HTR-8/SVneo (cell line): Measurements from ENCODE around the gene ZNF277.

ENCODE experiments used
- DNase-seq: peaks from one replicate; pipeline ENCODE4 v3.0.0; 2011; ENCODE audit warnings: low spot score, mixed read lengths; ENCODE audit not compliant: insufficient read length
- FAIRE-seq: peaks from 2 replicates; lab custom pipeline; 2011; peaks lifted over from hg19 to GRCh38; lab: Jason Lieb, UNC

The ZNF277 gene

GRCh38 chr7:112206991-112207592 lies 597 bp downstream of the ZNF277 start:
- DNase-seq: no peak
- no peak for FAIRE-seq

- DNase-seq (no peak), FAIRE-seq (no peak)
Measured at GRCh38 chr7:112207765-112208164, 1.3 kb downstream of the ZNF277 start.

- FAIRE-seq: no peak
- no peak for DNase-seq
Measured at GRCh38 chr7:112211348-112211907, 4.9 kb downstream of the ZNF277 start.

GRCh38 chr7:112212571-112212970 lies 6.1 kb downstream of the ZNF277 start:
- DNase-seq (no peak), FAIRE-seq (no peak)

GRCh38 chr7:112213735-112214134 lies 7.2 kb downstream of the ZNF277 start:
- FAIRE-seq (no peak), DNase-seq (no peak)

GRCh38 chr7:112214268-112214667 lies 7.8 kb downstream of the ZNF277 start:
- FAIRE-seq (no peak), DNase-seq (no peak)

- DNase-seq (no peak), FAIRE-seq (no peak)
Measured at GRCh38 chr7:112214883-112215282, 8.4 kb downstream of the ZNF277 start.

- DNase-seq (no peak), FAIRE-seq (no peak)
Measured at GRCh38 chr7:112215787-112216186, 9.3 kb downstream of the ZNF277 start.

- FAIRE-seq: no peak
- DNase-seq: no peak
Measured at GRCh38 chr7:112220877-112221434, 14.5 kb downstream of the ZNF277 start.

GRCh38 chr7:112223310-112223709 lies 16.8 kb downstream of the ZNF277 start:
- DNase-seq (no peak), FAIRE-seq (no peak)

- FAIRE-seq: no peak
Measured at GRCh38 chr7:112224186-112224585, 17.7 kb downstream of the ZNF277 start.

GRCh38 chr7:112225006-112225405 lies 18.5 kb downstream of the ZNF277 start:
- no peak for FAIRE-seq
- no peak for DNase-seq

More at GRCh38 chr7:112224186-112224585, 17.7 kb downstream of the ZNF277 start:
- no peak for DNase-seq

- DNase-seq (no peak), FAIRE-seq (no peak)
Measured at GRCh38 chr7:112226701-112227276, 20.3 kb downstream of the ZNF277 start.

- DNase-seq (no peak), FAIRE-seq (no peak)
Measured at GRCh38 chr7:112228632-112229031, 22.1 kb downstream of the ZNF277 start.

GRCh38 chr7:112232212-112232978 lies 25.9 kb downstream of the ZNF277 start:
- no peak for DNase-seq
- FAIRE-seq: no peak

GRCh38 chr7:112233048-112233697 lies 26.7 kb downstream of the ZNF277 start:
- DNase-seq (no peak), FAIRE-seq (no peak)

GRCh38 chr7:112234147-112234546 lies 27.7 kb downstream of the ZNF277 start:
- FAIRE-seq (no peak), DNase-seq (no peak)

GRCh38 chr7:112236597-112236996 lies 30.1 kb downstream of the ZNF277 start:
- DNase-seq (no peak), FAIRE-seq (no peak)

- FAIRE-seq (no peak), DNase-seq (no peak)
Measured at GRCh38 chr7:112238330-112238729, 31.8 kb downstream of the ZNF277 start.

- no peak for DNase-seq
- no peak for FAIRE-seq
Measured at GRCh38 chr7:112238852-112239610, 32.5 kb downstream of the ZNF277 start.
